ENCODE data around the gene CALB2.

The CALB2 gene

DNA sequence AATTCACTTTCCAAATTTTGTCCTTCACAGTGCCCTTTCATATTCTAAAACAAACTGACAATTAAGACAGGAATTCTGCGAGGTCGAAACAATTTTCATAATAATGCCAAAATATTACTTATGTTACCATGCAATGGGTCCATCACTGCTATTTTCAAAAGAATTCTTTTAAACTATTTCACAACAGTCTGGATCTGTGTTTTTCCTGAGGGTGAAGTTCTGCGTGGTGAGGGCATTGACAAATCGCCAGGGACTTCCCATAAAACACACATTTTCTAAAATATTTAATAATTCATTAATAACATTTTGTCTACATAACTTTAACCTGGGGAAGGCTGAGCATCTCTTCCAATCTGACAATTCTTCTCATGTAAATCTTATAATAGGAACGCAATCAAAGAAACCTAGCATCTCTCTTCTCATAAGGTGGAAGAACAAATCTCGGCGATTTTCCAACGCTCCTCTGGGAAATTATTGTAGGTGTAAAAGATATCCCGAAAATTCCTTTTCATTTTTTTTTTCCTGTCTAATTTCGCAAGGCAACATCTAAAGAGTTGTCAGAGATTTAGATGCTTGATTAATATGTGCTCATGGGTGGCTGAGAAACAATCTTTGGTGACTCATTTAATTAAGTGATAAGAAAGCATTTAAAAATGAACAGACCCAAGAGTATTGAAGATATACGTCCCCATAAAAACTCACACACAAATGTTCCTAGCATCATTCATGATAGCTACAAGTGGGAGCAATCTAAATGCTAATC is 41.5 kb downstream of the CALB2 start:
- DNase-seq = no peak

DNA sequence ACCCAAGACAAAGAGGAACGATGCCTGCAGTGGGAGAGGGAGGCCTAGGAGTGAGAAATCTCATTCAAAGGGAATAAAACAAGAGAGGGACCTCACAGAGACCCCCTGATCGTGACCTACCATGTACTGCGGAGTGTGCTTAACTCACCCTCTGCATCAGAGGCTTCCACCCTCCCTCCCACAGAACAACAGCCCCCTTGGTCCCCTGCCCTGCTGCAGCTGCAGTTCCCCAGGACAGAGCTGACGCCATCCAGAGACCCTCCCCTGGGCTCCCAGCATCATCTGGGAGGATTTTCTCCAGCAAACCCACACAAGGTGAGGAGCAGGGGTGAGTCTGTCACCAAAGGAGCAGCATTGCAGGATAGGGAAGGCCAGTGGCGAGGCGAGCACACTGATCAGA is 43.5 kb downstream of the CALB2 start:
- DNase-seq = no peak

DNA sequence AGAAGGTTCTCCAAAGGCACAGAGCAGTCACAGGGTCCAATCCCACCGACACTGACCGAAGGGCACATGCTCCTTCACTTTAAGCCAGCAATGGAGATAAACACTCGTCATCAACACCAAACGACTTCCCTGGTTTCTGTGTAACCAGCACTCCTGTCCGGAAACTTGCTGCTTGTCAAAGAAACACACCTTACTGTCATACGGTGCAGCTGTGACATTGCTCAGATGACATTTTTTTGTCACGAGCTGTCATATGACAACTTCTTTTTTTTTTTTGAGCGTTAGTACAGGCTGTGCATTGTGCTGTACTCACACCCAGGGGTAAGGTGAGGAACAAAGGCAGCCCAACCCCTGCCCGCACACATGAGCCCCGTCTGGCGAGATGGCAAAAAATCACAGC is 44.2 kb downstream of the CALB2 start:
- no peak for DNase-seq

DNA sequence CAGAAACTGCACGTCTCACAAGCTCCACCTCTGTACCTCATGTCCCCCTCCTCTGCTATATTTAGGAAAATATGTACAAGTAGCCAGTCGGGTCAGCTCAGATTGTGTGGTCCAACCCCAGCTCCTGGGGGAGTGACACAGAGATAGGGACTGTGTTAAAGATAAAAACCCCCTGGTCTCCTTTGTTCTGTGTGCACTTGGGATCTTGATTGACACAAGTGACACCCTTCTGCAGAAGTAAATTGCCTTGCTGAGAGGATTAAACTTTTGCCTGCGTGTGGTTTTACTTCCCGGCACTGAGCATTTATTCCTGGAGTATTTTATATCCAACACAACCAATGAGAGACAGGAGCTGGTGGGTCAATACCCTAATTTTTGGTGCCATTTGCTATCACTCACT is 45.8 kb downstream of the CALB2 start:
- DNase-seq = no peak

DNA sequence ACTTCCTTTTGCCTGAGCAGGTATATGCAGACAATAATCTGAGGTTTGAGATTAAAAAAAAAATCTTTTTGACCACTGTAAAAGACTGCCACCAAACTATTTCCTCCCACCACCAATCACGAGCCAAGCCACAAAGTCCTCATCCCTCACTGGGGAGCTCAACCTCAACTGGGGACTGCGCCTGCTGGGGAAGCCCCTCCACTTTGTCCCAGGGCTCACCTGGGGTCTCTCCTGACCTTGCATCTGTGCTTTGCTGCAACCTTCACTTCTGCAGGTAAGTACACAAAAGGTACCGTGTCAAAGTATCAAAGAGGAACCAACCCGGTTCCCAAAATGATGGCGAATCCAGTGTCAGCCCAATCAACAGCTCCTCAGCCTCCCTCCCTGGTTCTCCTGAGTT is 47.8 kb downstream of the CALB2 start:
- DNase-seq = no peak

DNA sequence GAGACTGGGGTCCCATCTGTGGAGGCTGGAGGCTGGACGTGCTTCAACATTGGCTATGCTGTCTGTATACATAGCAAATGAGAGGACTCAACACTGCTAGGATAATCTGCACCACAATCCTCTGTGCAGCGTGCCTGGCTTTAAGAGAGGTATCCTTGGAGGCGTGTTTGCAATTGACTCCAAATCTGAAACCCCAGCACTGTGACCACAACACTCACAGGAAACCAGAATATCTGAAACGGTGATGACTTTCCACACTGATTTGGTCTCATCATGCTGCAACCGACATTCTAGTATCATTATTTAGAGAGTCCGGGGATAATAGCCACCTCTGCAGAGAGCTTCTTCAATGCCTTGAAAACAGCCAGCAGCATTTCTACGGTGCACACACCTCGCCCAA is 48.2 kb downstream of the CALB2 start:
- no peak for DNase-seq

DNA sequence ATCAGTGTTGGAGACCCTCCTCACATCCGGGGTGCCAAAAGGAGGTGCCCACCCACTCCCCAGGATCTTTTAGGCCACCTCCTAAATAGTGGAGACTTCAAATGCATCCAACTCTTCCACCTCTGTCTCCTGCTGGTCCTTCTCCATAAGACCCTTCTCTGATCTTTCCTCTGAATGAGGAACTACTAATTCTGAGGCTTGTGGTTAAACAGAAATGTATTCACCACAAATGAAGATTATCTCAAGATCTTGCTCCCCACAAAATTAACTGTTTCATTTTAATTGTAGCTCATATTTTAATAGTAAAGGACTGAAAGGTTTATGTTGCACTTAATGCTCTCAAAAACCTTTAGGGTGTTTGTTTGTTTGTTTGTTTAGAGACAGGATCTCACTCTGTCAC is 49.2 kb downstream of the CALB2 start:
- DNase-seq = no peak

DNA sequence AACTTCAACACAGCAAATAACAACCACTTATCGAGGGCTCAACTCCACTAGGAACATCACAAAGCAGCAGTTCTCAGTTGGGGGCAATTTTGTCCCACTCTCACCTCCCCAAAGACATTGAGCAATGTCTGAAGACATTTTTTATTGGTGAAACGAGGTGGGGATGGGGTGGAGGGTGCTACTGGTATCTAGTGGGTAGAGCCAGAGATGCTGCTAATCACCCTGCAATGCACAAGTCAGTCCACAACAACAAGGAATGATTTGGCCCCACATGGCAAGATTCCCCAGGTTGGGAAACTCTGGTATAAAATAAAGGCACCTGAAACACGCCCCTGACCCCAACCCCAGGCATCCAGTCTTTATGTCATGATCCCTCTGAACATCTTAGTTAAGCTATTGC is 50.0 kb downstream of the CALB2 start:
- no peak for DNase-seq

DNA sequence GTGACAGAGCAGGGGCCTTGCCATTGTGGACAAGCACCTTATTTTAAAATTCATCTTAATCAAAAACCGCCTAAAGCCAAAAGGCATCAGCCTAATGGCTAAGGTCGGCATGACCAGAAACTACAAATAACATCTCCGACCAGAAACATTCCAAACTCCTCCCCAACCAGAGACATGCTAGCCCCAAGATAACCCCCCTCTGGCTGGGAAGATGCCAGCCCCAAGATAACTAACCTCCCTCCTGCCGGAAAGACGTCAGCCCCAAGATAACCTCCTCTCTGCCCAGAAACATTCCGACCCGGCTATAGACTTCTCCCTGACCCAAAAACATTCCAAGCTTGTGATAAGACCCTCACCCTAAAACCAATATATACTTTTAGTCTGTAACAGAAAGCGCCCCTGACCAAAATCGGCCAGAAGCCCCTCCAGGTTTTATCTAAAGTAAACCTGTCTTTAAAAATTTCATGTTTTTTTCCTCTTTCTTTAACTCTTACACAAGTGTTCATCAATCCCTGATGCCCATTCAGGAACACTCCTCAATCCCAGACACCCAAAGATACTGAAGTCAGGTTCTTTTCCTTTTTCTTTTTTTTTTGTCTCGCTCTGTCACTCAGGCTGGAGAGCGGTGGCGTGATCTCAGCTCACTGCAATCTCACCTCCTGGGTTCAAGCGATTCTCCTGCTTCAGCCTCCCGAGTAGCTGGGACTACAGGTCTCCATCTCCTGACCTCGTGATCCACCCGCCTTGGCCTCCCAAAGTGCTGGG is 50.7 kb downstream of the CALB2 start:
- no peak for DNase-seq

DNA sequence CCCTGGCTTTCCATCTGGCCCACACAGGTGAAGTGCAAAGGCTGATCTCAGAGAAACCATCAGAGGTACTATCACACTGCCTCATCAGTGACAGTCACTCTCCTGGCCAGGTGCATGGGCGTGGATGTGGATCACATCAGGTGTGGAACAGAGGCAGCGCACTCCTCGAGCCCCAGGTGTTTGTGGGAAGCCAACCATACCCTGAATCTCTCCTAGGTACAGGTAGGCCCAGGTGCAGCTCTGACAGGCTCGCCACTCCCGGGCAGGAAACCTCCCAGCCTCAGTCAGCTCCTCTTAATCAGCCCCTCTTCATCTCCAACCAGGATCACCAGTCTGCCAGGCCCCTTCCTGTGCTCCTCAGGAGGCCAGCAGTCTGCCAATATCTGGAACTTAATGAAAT is 51.6 kb downstream of the CALB2 start:
- no peak for DNase-seq

DNA sequence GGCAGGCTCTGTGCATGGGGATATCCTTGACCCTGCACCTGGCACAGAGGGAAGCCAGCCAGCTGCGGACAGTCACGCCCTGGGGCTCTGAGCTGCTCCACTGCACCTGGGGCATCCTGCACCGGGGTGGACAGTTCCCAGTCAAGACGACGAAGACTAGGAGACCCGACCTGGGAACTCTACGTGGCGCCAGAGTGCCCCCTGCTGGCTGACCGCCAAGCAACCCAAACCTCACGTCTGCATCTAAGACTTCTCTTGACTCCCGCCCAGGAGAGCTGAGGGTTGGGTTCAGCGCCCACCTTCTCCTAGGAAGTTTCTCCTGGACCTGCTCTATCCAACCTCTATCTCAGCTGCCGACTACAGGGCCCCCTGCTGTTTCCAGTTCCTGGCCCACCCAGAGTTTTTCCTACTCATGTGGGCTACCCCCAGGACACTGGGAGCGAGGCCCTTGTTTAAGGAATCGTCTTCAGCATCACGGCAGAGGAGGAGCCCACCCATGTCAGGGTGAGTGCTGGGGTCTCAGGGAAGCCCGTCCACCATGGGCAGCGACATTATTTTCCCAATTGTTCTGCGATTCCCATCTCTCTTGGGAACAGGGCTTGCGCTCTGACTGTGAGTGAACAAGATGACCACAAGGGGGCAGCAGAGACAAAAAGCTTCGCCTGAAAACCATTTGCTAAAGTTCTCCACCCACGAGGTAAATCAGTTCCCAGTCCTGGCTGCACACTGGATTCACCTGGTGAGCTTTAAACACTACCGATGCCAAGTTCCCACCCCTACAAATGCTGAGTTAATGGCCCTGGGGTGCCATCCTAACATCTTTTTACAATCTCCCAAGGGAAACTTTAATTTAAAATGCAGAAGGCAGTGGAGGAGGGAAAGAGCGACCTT is 54.0 kb downstream of the CALB2 start:
- peak; percentile 96 for DNase-seq

DNA sequence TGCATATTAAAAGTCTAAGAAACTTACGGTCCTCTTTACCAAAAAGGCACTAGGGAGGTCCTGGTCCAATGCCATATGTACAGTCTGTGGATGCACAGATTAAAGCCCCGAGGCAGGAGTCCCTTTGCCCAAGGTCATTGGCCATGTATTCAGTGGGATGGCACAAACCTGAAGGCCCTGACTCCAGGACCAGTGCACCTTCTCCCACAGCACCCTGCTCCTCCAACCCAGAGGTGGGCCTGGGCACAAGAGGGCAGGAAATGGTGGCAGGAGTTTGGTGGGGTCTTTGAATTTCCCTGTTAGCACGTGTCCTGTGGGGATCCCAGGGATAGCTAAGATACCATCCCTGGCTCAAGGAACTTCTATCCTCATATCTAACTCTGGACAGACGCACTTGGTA is 54.8 kb downstream of the CALB2 start:
- DNase-seq = no peak

DNA sequence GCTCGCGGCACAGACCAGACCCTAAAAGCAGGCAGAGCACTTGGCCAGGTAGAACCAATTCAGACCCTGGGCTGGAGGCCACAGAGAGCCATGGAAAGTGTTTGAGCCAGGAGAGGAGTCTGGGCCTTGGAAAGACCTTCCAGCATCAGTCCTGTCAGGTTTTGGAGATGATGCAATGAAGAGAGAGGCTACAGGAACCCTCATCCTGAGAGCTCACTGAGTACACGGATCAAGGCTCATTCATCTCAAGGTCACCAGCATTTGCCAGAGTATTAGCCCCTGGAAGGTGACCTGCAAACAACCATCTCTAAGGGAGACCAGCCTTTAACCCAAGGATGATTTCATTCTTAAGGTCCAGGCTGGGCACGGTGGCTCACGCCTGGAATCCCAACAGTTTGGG is 55.5 kb downstream of the CALB2 start:
- DNase-seq = no peak

DNA sequence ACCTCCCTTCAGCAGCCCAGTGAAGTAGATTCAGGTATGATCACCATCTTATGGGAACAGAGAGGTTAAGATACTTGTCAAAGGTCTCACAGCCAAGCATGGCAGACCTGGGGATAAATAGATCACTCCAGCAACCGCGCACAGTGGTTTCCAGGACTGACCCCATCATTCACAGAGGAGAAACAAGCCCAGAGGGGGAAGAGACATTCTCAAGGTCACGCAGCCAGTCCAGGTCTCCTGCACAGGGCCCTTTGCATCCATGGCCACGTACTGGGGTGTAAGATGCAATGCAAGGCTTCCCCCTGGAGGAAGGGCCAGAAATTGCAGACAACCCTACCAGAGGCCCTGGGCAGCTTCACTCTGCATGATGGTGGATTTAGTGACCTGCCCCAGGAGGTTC is 63.4 kb downstream of the CALB2 start:
- DNase-seq = no peak

DNA sequence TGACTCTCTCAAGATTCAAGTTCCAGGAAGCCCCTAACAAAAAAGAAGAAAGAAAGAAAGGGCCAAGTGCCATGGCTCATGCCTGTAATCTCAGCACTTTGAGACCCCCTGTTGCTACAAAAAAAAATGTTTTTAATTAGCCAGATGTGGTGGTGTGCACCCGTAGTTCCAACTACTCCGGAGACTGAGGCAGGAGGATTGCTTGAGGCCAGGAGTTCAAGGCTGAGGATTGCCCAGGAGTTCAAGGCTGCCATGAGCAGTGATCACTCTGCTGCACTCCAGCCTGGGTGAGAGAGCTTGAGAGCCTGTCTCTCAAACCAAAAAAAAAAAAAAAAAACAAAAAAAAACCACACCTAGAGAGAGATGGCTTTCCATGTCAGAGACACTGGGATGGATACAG is 64.5 kb downstream of the CALB2 start:
- DNase-seq = no peak

DNA sequence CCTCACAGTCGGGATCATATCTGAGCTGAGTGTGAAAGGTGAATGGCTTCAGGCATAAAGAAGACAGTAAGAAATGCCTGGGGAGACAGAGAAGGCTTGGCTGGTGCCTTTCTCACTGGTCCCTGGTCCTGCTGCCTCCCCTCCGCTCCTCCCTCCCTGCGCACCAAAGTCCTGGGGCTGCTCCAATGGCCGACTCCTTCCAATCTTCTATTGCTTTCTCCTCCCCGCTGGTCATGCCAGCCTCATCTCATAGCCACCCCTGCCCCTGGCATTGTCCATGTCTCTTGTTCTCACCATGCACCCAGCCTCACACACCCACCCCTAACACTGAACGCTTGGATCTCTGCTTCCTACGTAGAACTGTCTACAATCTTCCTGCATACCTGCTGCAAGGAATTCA is 65.3 kb downstream of the CALB2 start:
- DNase-seq = no peak

DNA sequence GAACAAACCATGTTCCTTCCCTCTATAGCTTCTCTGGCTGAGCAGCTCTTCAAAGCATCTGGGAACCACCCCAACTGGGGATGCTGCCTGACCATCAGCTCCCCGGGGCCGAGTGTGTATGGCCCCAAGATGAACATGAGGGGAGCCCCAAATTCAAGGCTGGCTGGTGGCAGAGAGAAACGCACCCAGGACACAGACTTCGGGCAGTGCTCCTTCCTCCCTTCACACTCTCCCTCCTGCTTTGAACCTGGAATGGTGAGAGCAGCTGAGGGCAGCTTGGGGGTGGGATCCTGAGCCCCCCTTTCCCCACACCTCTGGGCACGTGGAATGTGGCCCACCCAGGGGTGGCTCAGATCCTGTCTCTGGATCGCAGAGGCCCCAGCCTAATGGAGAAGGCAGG is 66.1 kb downstream of the CALB2 start:
- DNase-seq = no peak

DNA sequence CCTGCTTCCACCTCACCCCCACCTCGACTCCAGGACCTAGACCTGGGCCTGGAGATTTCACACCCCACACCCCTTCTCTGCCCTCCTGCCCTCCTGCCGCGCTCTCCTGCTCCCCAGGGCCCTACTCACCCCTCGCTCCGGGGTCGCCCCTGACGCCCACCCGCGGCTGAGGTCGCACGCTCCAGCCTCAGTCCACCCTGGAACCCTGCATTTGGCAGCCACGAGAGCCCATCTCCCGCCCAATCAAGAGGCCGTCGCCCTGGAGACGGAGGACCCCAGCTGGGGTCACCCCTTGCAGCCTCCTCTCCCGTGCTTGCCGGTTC is 67.2 kb downstream of the CALB2 start:
- DNase-seq = no peak

DNA sequence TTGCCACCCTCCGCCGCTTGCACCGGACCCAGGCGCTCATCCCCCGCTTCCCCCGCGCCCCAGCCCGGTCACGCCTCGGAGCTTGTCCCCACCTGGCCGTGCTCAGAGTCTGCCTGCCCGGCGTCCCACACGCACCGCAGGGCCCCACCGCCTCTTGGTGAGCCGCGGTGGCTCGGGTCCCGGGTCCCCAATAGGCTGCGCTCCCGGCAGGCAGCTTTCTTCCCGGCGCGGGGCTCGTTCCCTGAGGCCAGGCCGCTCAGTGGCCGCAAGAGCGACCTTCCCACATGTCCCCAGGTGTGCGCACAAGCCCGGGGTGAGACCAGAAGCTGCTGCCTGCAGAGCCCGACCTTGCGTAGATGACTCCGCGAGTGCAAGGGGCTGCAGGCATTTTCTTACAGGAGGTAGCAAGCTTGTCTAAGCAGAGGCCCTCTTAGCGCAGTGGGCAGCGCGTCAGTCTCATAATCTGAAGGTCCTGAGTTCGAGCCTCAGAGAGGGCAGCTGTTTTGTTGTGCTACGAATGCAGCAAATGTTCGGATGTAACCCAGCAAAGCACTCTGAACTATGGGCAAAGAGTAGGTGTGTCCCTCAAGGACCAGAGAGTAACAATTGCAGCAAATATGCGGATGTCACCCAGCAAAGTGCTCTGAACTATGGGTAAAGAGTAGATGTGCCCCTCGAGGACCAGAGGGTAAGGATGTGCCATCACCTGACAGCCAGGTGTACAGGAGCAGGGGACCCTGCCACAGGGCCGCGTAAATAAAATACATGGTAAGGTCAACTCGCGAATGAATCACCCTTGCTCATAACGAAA is 67.8 kb downstream of the CALB2 start:
- DNase-seq = peak; percentile 91

DNA sequence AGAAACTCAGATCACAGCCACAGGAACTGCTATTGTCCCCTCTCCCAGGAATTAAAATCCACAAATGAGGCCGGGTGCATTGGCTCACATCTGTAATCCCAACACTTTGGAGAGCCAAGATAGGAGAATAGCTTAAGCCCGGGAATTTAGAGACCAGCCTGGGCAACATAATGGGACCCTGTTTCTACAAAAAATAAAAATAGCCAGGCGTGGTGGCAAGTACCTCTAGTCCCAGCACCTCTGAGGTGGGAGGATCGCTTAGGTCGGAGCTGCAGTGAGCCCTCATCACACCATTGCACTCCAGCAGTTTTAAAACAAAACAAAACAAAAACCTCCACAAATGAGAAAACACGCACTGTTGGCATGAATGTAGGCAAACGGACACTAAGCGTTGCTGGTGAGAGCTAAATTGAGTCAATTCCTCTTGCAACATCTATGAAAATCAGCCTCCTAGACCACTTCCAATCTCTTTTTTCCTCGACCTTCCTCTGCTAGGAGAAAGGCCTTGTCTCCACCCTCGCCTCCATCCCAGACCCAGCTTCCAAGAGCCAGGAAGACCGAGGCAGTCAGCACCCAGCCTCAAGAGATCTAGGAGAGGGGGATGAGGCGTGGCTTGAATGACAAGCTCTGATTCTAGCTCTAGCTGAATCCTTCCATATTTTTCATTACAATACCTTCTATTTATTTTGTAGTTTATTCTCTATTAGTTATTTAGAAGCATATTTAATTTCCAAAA is 68.5 kb downstream of the CALB2 start:
- no peak for DNase-seq

DNA sequence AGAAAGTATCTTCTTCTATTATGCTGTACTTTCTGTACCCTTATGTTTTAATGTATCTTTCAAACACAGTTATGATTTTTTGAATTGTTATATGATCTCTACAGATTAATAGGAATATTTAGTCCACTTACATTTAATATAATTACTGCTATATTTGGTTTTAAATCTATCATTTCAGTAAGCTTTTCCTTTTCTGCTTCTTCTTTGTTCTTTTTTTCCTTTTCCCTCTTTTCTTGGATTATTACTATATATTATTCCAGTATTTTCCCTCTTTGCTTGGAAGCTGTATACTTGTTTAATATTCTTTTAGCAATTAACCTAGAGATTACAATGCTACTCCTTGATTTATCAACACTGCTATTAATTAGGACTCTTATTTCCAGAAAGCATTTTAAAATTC is 69.9 kb downstream of the CALB2 start:
- no peak for DNase-seq

DNA sequence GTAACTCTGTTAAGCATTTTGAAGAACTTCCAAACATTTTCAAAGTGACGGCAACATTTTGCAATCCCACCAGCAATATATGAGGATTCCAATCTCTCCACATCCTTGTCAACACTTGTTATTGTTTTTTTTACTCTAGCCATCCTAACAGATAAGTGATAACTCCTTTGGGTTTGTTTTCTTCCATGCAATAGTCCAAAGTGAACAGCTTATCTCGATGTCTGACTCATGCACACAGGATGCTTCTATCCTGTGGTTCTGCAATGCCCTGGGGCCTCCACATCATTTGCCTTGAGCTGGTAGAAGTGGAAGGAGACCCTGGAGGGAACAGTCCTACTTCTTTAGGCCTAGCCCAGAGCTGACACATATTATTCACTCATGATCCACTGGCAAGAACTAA is 70.4 kb downstream of the CALB2 start:
- no peak for DNase-seq

Measured in eye (tissue), 1 donor.